Heart left ventricle (tissue), 16 donors: ENCODE results near the gene WWOX. TPM values are rescaled to one million over a fixed set of nuclear protein-coding genes. Genes with fewer than 3 reads are reported as not detected.

Experiments used
- ATAC-seq, 4 donors: fragments of 200-7000 bp; cut with Tn5 transposase; one replicate each; pipeline ENCODE4 v1.9.1; 2020 to 2022; ENCODE audit warnings: moderate library complexity in 4 of 4, mild to moderate bottlenecking in 3 of 4, moderate number of reproducible peaks in 1 of 4
- DNase-seq, 5 donors: peaks; one replicate each; pipeline ENCODE4 v3.0.0-alpha.2; 2020
- H3K27ac ChIP-seq, 12 donors: fragments of 200-600 bp; sonication (generic) in 4 of 12; one replicate each; pipeline versions ENCODE4 v1.5.0 to v1.8.0; 2016 to 2022; ENCODE audit warnings: mild to moderate bottlenecking in 2 of 12
- H3K27me3 ChIP-seq, 9 donors: fragments of 200-600 bp; sonication (generic) in 2 of 9; one replicate each; pipeline versions ENCODE4 v1.5.1 to v1.8.0; 2016 to 2022; ENCODE audit warnings: mild to moderate bottlenecking in 3 of 9
- H3K36me3 ChIP-seq, 9 donors: fragments of 200-600 bp; sonication (generic) in 2 of 9; one replicate each; pipeline versions ENCODE4 v1.5.0 to v1.8.0; 2018 to 2022; ENCODE audit warnings: mild to moderate bottlenecking in 2 of 9
- H3K4me1 ChIP-seq, 12 donors: fragments of 200-600 bp; sonication (generic) in 4 of 12; one replicate each; pipeline versions ENCODE4 v1.5.0 to v1.8.0; 2016 to 2022; ENCODE audit warnings: mild to moderate bottlenecking in 3 of 12
- H3K4me3 ChIP-seq, 12 donors: fragments of 200-600 bp; sonication (generic) in 4 of 12; one replicate each; pipeline versions ENCODE4 v1.5.0 to v1.8.0; 2017 to 2022; ENCODE audit warnings: mild to moderate bottlenecking in 9 of 12, moderate library complexity in 4 of 12
- H3K9me3 ChIP-seq, 12 donors: fragments of 200-600 bp; sonication (generic) in 4 of 12; one replicate each; pipeline versions ENCODE4 v1.5.0 to v1.8.0; 2016 to 2022; ENCODE audit warnings: mild to moderate bottlenecking in 1 of 12
- CTCF ChIP-seq, 12 donors: fragments of 200-600 bp; sonication (generic) in 4 of 12; IDR thresholded peaks; one replicate each; pipeline versions ENCODE4 v1.5.0 to v1.8.0; 2018 to 2022; ENCODE audit warnings: antibody characterized with exemption in 12 of 12, mild to moderate bottlenecking in 5 of 12
- POLR2A ChIP-seq, 2 donors: fragments of 450-650 bp; IDR thresholded peaks; one replicate each; pipeline ENCODE4 v1.6.1; 2017; ENCODE audit warnings: antibody characterized with exemption in 2 of 2, mild to moderate bottlenecking in 2 of 2, moderate library complexity in 2 of 2
- WGBS, 4 donors: extraction: QIAGEN DNeasy Blood & Tissue Kit in 2 of 4; methylation state at CpG; one replicate each; pipeline versions ENCODE4 v1.1.5 to v1.1.7; 2013 to 2018; 5-methylcytosine and 5-hydroxymethylcytosine counted together
- intact Hi-C, 10 donors: fragments of 100-400 bp; cut with DNase I; formaldehyde crosslinking; loops; one replicate each; pipeline versions ENCODE4 v1.11.1 to v1.14.2; 2022
- polyA plus RNA-seq, 2 donors: library from polyadenylated mRNA; stranded (reverse); fragments of 200-250 nt; gene quantifications; one replicate each; pipeline ENCODE4 v1.2.3, GENCODE V29; 2013
- total RNA-seq, 9 donors: library from RNA; depleted of rRNA in 2 of 9; stranded (reverse); fragments of >200 nt in 2 of 9; fragmentation: NEBNext Ultra II Directional in 3 of 9; extraction: Animal tissue kit (Norgen Biotek cat#: 25700) in 3 of 9; gene quantifications; one replicate each; pipeline versions ENCODE4 v1.1.0 to v1.2.4, GENCODE V29; 2016 to 2023
- donor health status: ischemic (EF 13 %, LVEDD 7.1; RV severe dilation, severe dysfunction).
- donor health status: healthy with polysubstance abuse.
- donor health status: DM: no; HTN: yes; CAD: no.
- donor health status: DM: no; HTN: no; CAD: no.
- donor health status: ischemic (EF 25% LVEDD 6.9; RV normal size, moderate dysfunction).
- donor health status: ischemic (EF 25% LVEDD 5.7; RV mildly dilated, moderate dysfunction).
- donor health status: healthy.
- donor health status: DM: yes; HTN: yes; CAD: no.
- donor health status: ischemic (EF 35%, LVEDD 5.7; RV mildly dilated, moderate dysfunction).
- donor health status: nonischemic (EF 11% LVEDD 7.7; RV severe dilation, severe dysfunction).
- donor health status: DM: yes; HTN: yes; CAD: no.
- donor health status: PGD.
- donor health status: ischemic (EF 29% LVEDD 5.4; RV normal size, mild dysfunction).
- donor health status: nonischemic (EF 23%, LVEDD 6.1; RV moderate dilation, normal function).

WWOX gene
- total and polyA plus RNA-seq, 11 donors = 4.3 to 18.3 (median 9.1) TPM

- intact Hi-C loops = no loop called here
Measured at GRCh38 chr16:78623796-78624195, 524.3 kb downstream of the WWOX start.

GRCh38 chr16:78624366-78624765, 524.9 kb downstream of the WWOX start:
- DNase-seq = no peak
- Histone ChIP-seq H3K4me3 (no peak overlapping the region), H3K27ac (no peak overlapping the region), H3K27me3 (no peaks in the 10 kb centered on the region), H3K4me1 (peaks cover 0 to 17% (median 0%) of the 10 kb centered on the region in 12 donors), H3K9me3 (peaks cover 0 to 10% (median 6%) of the 10 kb centered on the region in 12 donors), H3K36me3 (no peaks in the 10 kb centered on the region)
- intact Hi-C loops = no loop called here
- no peak for TF ChIP-seq CTCF (IDR thresholded peaks at IDR 0.05)
- TF ChIP-seq POLR2A (IDR thresholded peaks at IDR 0.05) = no peak
- no peak for ATAC-seq
- WGBS, 4 donors = 43 to 67% (median 57%) methylated on average over 2 of the region's 2 CpGs

More at GRCh38 chr16:78623796-78624195, 524.3 kb downstream of the WWOX start:
- Histone ChIP-seq H3K4me1 (peaks cover 0 to 11% (median 0%) of the 10 kb centered on the region in 12 donors), H3K9me3 (peaks cover 0 to 10% (median 6%) of the 10 kb centered on the region in 12 donors), H3K27me3 (no peaks in the 10 kb centered on the region), H3K36me3 (no peaks in the 10 kb centered on the region), H3K27ac (no peak overlapping the region), H3K4me3 (no peak overlapping the region)
- DNase-seq (no peak), ATAC-seq (no peak)
- 85 to 92% (median 90%) methylated on average over 2 of the region's 2 CpGs for WGBS, 4 donors
- TF ChIP-seq CTCF (IDR thresholded peaks at IDR 0.05) = no peak
- TF ChIP-seq POLR2A (IDR thresholded peaks at IDR 0.05) = no peak

GRCh38 chr16:78628461-78629045, 529.1 kb downstream of the WWOX start:
- no peak overlapping the region for H3K27ac ChIP-seq
- no peak for TF ChIP-seq POLR2A (IDR thresholded peaks at IDR 0.05)
- no peak for TF ChIP-seq CTCF (IDR thresholded peaks at IDR 0.05)
- intact Hi-C loops = no loop called here
- ATAC-seq (no peak), DNase-seq (no peak)
- no peaks in the 10 kb centered on the region for H3K36me3 ChIP-seq
- H3K4me1 ChIP-seq = peaks cover 0 to 17% (median 0%) of the 10 kb centered on the region in 12 donors
- no peak overlapping the region for H3K4me3 ChIP-seq
- H3K27me3 ChIP-seq = no peaks in the 10 kb centered on the region
- 56 to 71% (median 63%) methylated on average over 8 of the region's 8 CpGs for WGBS, 4 donors
- peaks cover 0 to 11% (median 3%) of the 10 kb centered on the region in 12 donors for H3K9me3 ChIP-seq

- Histone ChIP-seq H3K27me3 (no peaks in the 10 kb centered on the region), H3K9me3 (peaks cover 0 to 11% (median 3%) of the 10 kb centered on the region in 12 donors), H3K4me3 (no peak overlapping the region), H3K4me1 (peaks cover 0 to 15% (median 0%) of the 10 kb centered on the region in 12 donors), H3K36me3 (no peaks in the 10 kb centered on the region), H3K27ac (no peak overlapping the region)
- 0 to 33% (median 0%) methylated on average over 1 of the region's 1 CpG for WGBS, 4 donors
- ATAC-seq (no peak), DNase-seq (no peak)
- TF ChIP-seq POLR2A (IDR thresholded peaks at IDR 0.05) (no peak), CTCF (IDR thresholded peaks at IDR 0.05) (no peak)
- intact Hi-C loops = no loop called here
Measured at GRCh38 chr16:78629173-78629572, 529.7 kb downstream of the WWOX start.
